MM.1S (cell line): Measurements from ENCODE around the gene COL6A5.

Source experiments
- DNase-seq: peaks from one replicate; pipeline ENCODE4 v3.0.0-alpha.2; 2015
- H2AFZ ChIP-seq: fragments of 300-600 bp; sonication (generic); 2 replicates; pipeline ENCODE4 v1.6.0; 2016; ENCODE audit warnings: antibody characterized with exemption, low read length
- H3F3A ChIP-seq: fragments of 300-600 bp; sonication (generic); 2 replicates; pipeline ENCODE4 v1.6.1; 2016; ENCODE audit warnings: mild to moderate bottlenecking, antibody characterized with exemption, low read length, moderate library complexity, mixed read lengths; ENCODE audit not compliant: insufficient read depth
- H3K27ac ChIP-seq: fragments of 300-600 bp; sonication (generic); 2 replicates; pipeline ENCODE4 v1.5.1; 2016; ENCODE audit warnings: mild to moderate bottlenecking, low read length
- H3K27me3 ChIP-seq: fragments of 300-600 bp; sonication (generic); replicated peaks from 2 replicates; pipeline ENCODE4 v1.6.0; 2016; ENCODE audit warnings: low read length; ENCODE audit not compliant: insufficient read depth
- H3K36me3 ChIP-seq: fragments of 300-600 bp; sonication (generic); replicated peaks from 2 replicates; pipeline ENCODE4 v1.6.1; 2016; ENCODE audit warnings: mild to moderate bottlenecking, low read length, mixed read lengths; ENCODE audit not compliant: insufficient read depth
- H3K4me1 ChIP-seq: fragments of 300-600 bp; sonication (generic); 2 replicates; pipeline ENCODE4 v1.6.1; 2016; ENCODE audit warnings: low read length, mixed read lengths
- H3K4me2 ChIP-seq: fragments of 300-600 bp; sonication (generic); 2 replicates; pipeline ENCODE4 v1.6.0; 2016; ENCODE audit warnings: low read depth, low read length
- H3K4me3 ChIP-seq: fragments of 300-600 bp; sonication (generic); 2 replicates; pipeline ENCODE4 v1.5.1; 2016; ENCODE audit warnings: low read length, mixed read lengths
- H3K79me2 ChIP-seq: fragments of 300-600 bp; sonication (generic); 2 replicates; pipeline ENCODE4 v1.6.1; 2016; ENCODE audit warnings: mixed run types, low read length, mixed read lengths
- H3K9ac ChIP-seq: fragments of 300-600 bp; sonication (generic); 2 replicates; pipeline ENCODE4 v1.6.1; 2016; ENCODE audit warnings: low read length, mixed read lengths
- H3K9me2 ChIP-seq: fragments of 300-600 bp; sonication (generic); replicated peaks from 2 replicates; pipeline ENCODE4 v1.6.1; 2016; ENCODE audit warnings: mild to moderate bottlenecking, low read length, mixed read lengths; ENCODE audit not compliant: insufficient read depth
- H3K9me3 ChIP-seq: fragments of 300-600 bp; sonication (generic); replicated peaks from 2 replicates; pipeline ENCODE4 v1.6.1; 2016; ENCODE audit warnings: mild to moderate bottlenecking, low read length, mixed read lengths; ENCODE audit not compliant: insufficient read depth
- H4K20me1 ChIP-seq: fragments of 300-600 bp; sonication (generic); 2 replicates; pipeline ENCODE4 v1.6.1; 2016; ENCODE audit warnings: mild to moderate bottlenecking, low read length, moderate library complexity, mixed read lengths; ENCODE audit not compliant: insufficient read depth
- CTCF ChIP-seq: fragments of 300-600 bp; sonication (generic); IDR thresholded peaks from 2 replicates; pipeline ENCODE4 v1.5.1; 2016; ENCODE audit warnings: antibody characterized with exemption, low read length, mixed read lengths
- EZH2 ChIP-seq: fragments of 300-600 bp; sonication (generic); optimal IDR thresholded peaks from 2 replicates; pipeline ENCODE3; 2017; ENCODE audit warnings: low read depth, mild to moderate bottlenecking, antibody characterized with exemption, low read length, mixed read lengths
- EZH2phosphoT487 ChIP-seq: fragments of 300-600 bp; sonication (generic); IDR thresholded peaks from 2 replicates; pipeline ENCODE4 v1.6.1; 2018; ENCODE audit warnings: antibody characterized with exemption, low read length

The COL6A5 gene

DNA sequence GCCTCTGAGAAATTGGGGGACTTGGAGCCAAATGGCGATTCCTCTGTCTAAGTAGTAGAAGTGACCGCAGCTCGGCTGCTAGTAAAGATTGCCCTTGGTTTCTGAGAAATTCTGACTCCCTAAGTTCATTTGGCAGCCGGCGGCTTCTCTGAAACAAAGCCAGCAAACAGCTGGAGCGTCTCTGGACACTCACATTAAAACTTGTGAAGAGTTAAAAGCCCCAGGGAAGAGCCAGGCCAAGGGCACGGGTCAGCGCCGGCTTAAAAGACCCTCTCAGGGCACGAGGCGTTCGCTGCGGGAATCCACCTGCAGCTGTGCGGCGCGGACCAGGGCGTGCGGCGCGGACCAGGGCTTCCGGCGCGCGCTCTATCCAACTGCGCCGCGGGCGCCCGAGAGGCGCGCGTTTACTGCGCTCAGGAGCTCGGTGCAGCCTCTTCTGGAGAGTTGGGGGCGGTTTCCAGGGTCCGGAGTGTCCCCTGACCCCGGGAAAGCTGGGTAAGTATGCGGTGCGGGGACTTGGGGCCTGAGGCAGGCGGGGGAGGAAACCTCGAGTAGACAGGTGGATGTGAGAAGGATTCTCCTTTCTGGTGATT is at the start of gene COL6A5:
Gene COL6A5, plus strand, starts transcription at position 186 of the 593 bp plus-strand sequence. CDS start 27,967 bp downstream, outside the sequence.
- no peaks in the 10 kb centered on the region for H3K4me1 ChIP-seq
- H2AFZ ChIP-seq: no peak within 1 kb of the TSS
- H3K9ac ChIP-seq: no peak within 1 kb of the TSS
- no peaks in the 10 kb centered on the region for H3K9me2 ChIP-seq
- no peaks in the 10 kb centered on the region for H3K79me2 ChIP-seq
- no peak within 1 kb of the TSS for H3K4me2 ChIP-seq
- no peaks in the 10 kb centered on the region for H3F3A ChIP-seq
- H3K27ac ChIP-seq: no peak within 1 kb of the TSS
- no peak for DNase-seq
- no peaks in the 10 kb centered on the region for H3K27me3 ChIP-seq
- H3K9me3 ChIP-seq: no peaks in the 10 kb centered on the region
- no peak within 1 kb of the TSS for H3K4me3 ChIP-seq
- no peak for TF ChIP-seq EZH2
- no peak for TF ChIP-seq EZH2phosphoT487
- no peak for TF ChIP-seq CTCF
- no peaks in the 10 kb centered on the region for H4K20me1 ChIP-seq
- no peaks in the 10 kb centered on the region for H3K36me3 ChIP-seq

- Histone ChIP-seq H3K9ac (no peak overlapping the region), H3K9me3 (no peaks in the 10 kb centered on the region), H3K36me3 (no peaks in the 10 kb centered on the region), H2AFZ (no peak overlapping the region), H3K4me1 (no peaks in the 10 kb centered on the region), H4K20me1 (no peaks in the 10 kb centered on the region), H3K4me2 (no peak overlapping the region), H3K9me2 (no peaks in the 10 kb centered on the region), H3K4me3 (no peak overlapping the region), H3F3A (no peaks in the 10 kb centered on the region), H3K27ac (no peak overlapping the region), H3K79me2 (no peaks in the 10 kb centered on the region), H3K27me3 (no peaks in the 10 kb centered on the region)
- TF ChIP-seq EZH2phosphoT487 (no peak), EZH2 (no peak), CTCF (no peak)
- no peak for DNase-seq
These were observed 45.9 kb upstream of the COL6A5 start for GRCh38 chr3:130299531-130299930.

- Histone ChIP-seq H2AFZ (no peak overlapping the region), H3K9me3 (no peaks in the 10 kb centered on the region), H4K20me1 (no peaks in the 10 kb centered on the region), H3K9me2 (no peaks in the 10 kb centered on the region), H3K4me3 (no peak overlapping the region), H3K4me2 (no peak overlapping the region), H3F3A (no peaks in the 10 kb centered on the region), H3K27me3 (no peaks in the 10 kb centered on the region), H3K4me1 (no peaks in the 10 kb centered on the region), H3K79me2 (no peaks in the 10 kb centered on the region), H3K9ac (no peak overlapping the region), H3K36me3 (no peaks in the 10 kb centered on the region), H3K27ac (no peak overlapping the region)
- DNase-seq: no peak
- TF ChIP-seq CTCF (no peak), EZH2phosphoT487 (no peak), EZH2 (no peak)
These were observed 44.6 kb upstream of the COL6A5 start for GRCh38 chr3:130300888-130301287.
